ENCODE data around the gene NLN.

- TF ChIP-seq, protein P1, sequence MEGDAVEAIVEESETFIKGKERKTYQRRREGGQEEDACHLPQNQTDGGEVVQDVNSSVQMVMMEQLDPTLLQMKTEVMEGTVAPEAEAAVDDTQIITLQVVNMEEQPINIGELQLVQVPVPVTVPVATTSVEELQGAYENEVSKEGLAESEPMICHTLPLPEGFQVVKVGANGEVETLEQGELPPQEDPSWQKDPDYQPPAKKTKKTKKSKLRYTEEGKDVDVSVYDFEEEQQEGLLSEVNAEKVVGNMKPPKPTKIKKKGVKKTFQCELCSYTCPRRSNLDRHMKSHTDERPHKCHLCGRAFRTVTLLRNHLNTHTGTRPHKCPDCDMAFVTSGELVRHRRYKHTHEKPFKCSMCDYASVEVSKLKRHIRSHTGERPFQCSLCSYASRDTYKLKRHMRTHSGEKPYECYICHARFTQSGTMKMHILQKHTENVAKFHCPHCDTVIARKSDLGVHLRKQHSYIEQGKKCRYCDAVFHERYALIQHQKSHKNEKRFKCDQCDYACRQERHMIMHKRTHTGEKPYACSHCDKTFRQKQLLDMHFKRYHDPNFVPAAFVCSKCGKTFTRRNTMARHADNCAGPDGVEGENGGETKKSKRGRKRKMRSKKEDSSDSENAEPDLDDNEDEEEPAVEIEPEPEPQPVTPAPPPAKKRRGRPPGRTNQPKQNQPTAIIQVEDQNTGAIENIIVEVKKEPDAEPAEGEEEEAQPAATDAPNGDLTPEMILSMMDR (IDR thresholded peaks at IDR 0.05; ENCODE audit: borderline replicate concordance, extremely low read depth, low read length, poor library complexity, severe bottlenecking), result no peak
- no peak for TF ChIP-seq EZH2 (IDR thresholded peaks at IDR 0.05; ENCODE audit: borderline replicate concordance, low read depth, low read length, severe bottlenecking)
Observed at GRCh38 chr5:65749221-65749844, 27.3 kb downstream of the NLN start.

Data from DND-41 (cell line).